Measurements from ENCODE around the gene FTHL17.

FTHL17 gene

GRCh38 chrX:31036895-31037294 is 34.9 kb downstream of the FTHL17 start:
- peak; percentile 15 for DNase-seq

- DNase-seq = no peak
Observed at GRCh38 chrX:31027351-31027750, 44.5 kb downstream of the FTHL17 start.

- no peak for DNase-seq
Observed at GRCh38 chrX:31024866-31025265, 47.0 kb downstream of the FTHL17 start.

GRCh38 chrX:31021537-31021936 is 50.3 kb downstream of the FTHL17 start:
- no peak for DNase-seq
